GM12891 (cell line): ENCODE data around the gene ANO2.

Experiments used
- PAX5 ChIP-seq: IDR thresholded peaks from 2 replicates; pipeline ENCODE4 v1.6.1; 2011; ENCODE audit warnings: low read length, moderate library complexity, mild to moderate bottlenecking; ENCODE audit not compliant: insufficient read depth, severe bottlenecking
- POLR2A ChIP-seq: IDR thresholded peaks from 2 replicates; pipeline ENCODE4 v1.6.1; 2011; ENCODE audit warnings: low read depth, low read length, control low read depth
- POLR2AphosphoS5 ChIP-seq: IDR thresholded peaks from 2 replicates; pipeline ENCODE4 v1.6.1; 2011; ENCODE audit warnings: low read depth, low read length, control low read depth
- SPI1 ChIP-seq: IDR thresholded peaks from 2 replicates; pipeline ENCODE4 v1.6.1; 2011; ENCODE audit warnings: low read depth, low read length, control low read depth
- TAF1 ChIP-seq: IDR thresholded peaks from 2 replicates; pipeline ENCODE4 v1.6.1; 2011; ENCODE audit warnings: low read depth, low read length, control low read depth

DNA sequence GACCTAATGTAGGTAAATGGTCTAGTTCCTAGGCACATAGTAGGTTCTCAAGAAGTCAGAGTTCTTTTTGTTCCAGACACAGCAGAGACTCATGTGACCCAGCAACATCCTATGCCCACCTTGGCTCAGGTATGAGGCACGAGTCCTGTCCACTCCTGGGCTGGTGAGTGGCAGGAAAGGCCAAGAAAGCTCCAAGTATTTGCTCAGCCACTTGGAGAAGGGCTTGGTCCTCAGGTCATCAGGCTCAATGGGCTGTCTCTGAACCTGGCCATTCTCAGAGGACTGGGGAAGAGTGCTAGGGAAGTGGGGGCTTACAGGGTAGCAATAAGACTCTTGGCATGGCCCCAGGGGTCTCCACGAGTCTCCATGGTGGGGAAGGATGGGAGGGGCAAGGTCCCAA, 260.1 kb downstream of the ANO2 start:
- TF ChIP-seq POLR2A: no peak
- no peak for TF ChIP-seq PAX5
- TF ChIP-seq TAF1: no peak
- no peak for TF ChIP-seq POLR2AphosphoS5
- no peak for TF ChIP-seq SPI1
